Astrocyte (in vitro differentiated cells and primary cell): ENCODE results near the gene KCNJ2. TPM values are rescaled to one million over a fixed set of nuclear protein-coding genes. Genes with fewer than 3 reads are reported as not detected.
A peak's percentile ranks its signal among the peaks of the same experiment; 100 is the strongest.

Experiments used
- DNase-seq: peaks from one replicate; pipeline ENCODE4 v3.0.0-alpha.2; 2010; ENCODE audit warnings: low read depth
- FAIRE-seq: peaks from 2 replicates; lab custom pipeline; 2011; peaks lifted over from hg19 to GRCh38; lab: Jason Lieb, UNC
- H2AFZ ChIP-seq: 2 replicates; pipeline ENCODE4 v1.6.0; 2012; ENCODE audit warnings: low read depth, low read length, inconsistent platforms
- H3K27ac ChIP-seq: 2 replicates; pipeline ENCODE4 v1.5.1; 2011; ENCODE audit warnings: low read depth, low read length, inconsistent platforms
- H3K27me3 ChIP-seq: 2 replicates; pipeline ENCODE4 v1.6.0; 2011; ENCODE audit warnings: low read length, inconsistent platforms; ENCODE audit not compliant: insufficient read depth
- H3K36me3 ChIP-seq: 2 replicates; pipeline ENCODE4 v1.5.1; 2011; ENCODE audit warnings: low read length, inconsistent platforms; ENCODE audit not compliant: insufficient read depth
- H3K4me1 ChIP-seq: 2 replicates; pipeline ENCODE4 v1.5.1; 2011; ENCODE audit warnings: low read length, inconsistent platforms; ENCODE audit not compliant: insufficient read depth
- H3K4me2 ChIP-seq: 2 replicates; pipeline ENCODE4 v1.6.0; 2012; ENCODE audit warnings: low read length, inconsistent platforms
- H3K4me3 ChIP-seq: 2 replicates; pipeline ENCODE4 v1.5.1; 2011; ENCODE audit warnings: low read depth, mild to moderate bottlenecking, low read length, inconsistent platforms; ENCODE audit not compliant: insufficient read depth
- H3K79me2 ChIP-seq: 2 replicates; pipeline ENCODE4 v1.6.0; 2012; ENCODE audit warnings: mild to moderate bottlenecking, low read length, inconsistent platforms; ENCODE audit not compliant: insufficient read depth
- H3K9ac ChIP-seq: 2 replicates; pipeline ENCODE4 v1.6.0; 2012; ENCODE audit warnings: mild to moderate bottlenecking, low read length, inconsistent platforms
- H3K9me3 ChIP-seq: 2 replicates; pipeline ENCODE4 v1.5.1; 2012; ENCODE audit warnings: low read depth, mild to moderate bottlenecking, low read length, inconsistent platforms; ENCODE audit not compliant: insufficient read depth
- H4K20me1 ChIP-seq: 2 replicates; pipeline ENCODE4 v1.6.0; 2012; ENCODE audit warnings: low read length, inconsistent platforms; ENCODE audit not compliant: insufficient read depth
- H3K27ac Mint-ChIP-seq: one replicate; pipeline ENCODE4 v1.8.0; 2021; ENCODE audit warnings: mild to moderate bottlenecking, mixed read lengths; ENCODE audit not compliant: unreplicated experiment
- H3K27me3 Mint-ChIP-seq: one replicate; pipeline ENCODE4 v1.8.0; 2021; ENCODE audit warnings: low read depth, mixed read lengths; ENCODE audit not compliant: unreplicated experiment
- H3K36me3 Mint-ChIP-seq: one replicate; pipeline ENCODE4 v1.8.0; 2021; ENCODE audit warnings: low read depth, mixed read lengths; ENCODE audit not compliant: unreplicated experiment
- H3K4me1 Mint-ChIP-seq: one replicate; pipeline ENCODE4 v1.8.0; 2021; ENCODE audit warnings: low read depth, mixed read lengths; ENCODE audit not compliant: unreplicated experiment
- H3K4me3 Mint-ChIP-seq: one replicate; pipeline ENCODE4 v1.8.0; 2021; ENCODE audit warnings: mild to moderate bottlenecking, moderate library complexity, mixed read lengths; ENCODE audit not compliant: unreplicated experiment
- H3K9me3 Mint-ChIP-seq: one replicate; pipeline ENCODE4 v1.8.0; 2021; ENCODE audit warnings: mild to moderate bottlenecking, mixed read lengths; ENCODE audit not compliant: unreplicated experiment
- CTCF ChIP-seq: IDR thresholded peaks from 2 replicates; pipeline ENCODE4 v1.5.1; 2011; ENCODE audit warnings: low read depth, mild to moderate bottlenecking, inconsistent platforms, low read length, moderate library complexity; ENCODE audit not compliant: insufficient read depth
- EZH2 ChIP-seq: IDR thresholded peaks from 2 replicates; pipeline ENCODE4 v1.6.1; 2012; ENCODE audit warnings: mild to moderate bottlenecking, low read length, inconsistent platforms; ENCODE audit not compliant: insufficient read depth
- total RNA-seq: library from RNA; stranded (reverse); gene quantifications from 2 replicates; pipeline ENCODE4 v1.2.1, GENCODE V29; 2021

Gene KCNJ2
- total RNA-seq, 1 donor from 2014 or later = 10.2 TPM

GRCh38 chr17:70134777-70135176 lies 34.6 kb upstream of the KCNJ2 start:
- Histone ChIP-seq H3K9ac (no peak overlapping the region), H2AFZ (no peak overlapping the region), H3K27ac (no peak overlapping the region), H3K36me3 (no peaks in the 10 kb centered on the region), H3K4me2 (no peak overlapping the region), H3K4me1 (peaks cover 20% of the 10 kb centered on the region), H3K4me3 (no peak overlapping the region), H4K20me1 (no peaks in the 10 kb centered on the region), H3K27me3 (no peaks in the 10 kb centered on the region), H3K79me2 (no peaks in the 10 kb centered on the region), H3K9me3 (no peaks in the 10 kb centered on the region)
- Mint-ChIP-seq H3K4me3 (no peak overlapping the region), H3K9me3 (no peaks in the 10 kb centered on the region), H3K4me1 (peaks cover 17% of the 10 kb centered on the region), H3K27ac (no peak overlapping the region), H3K36me3 (no peaks in the 10 kb centered on the region), H3K27me3 (no peaks in the 10 kb centered on the region)
- TF ChIP-seq EZH2 = no peak
- no peak for TF ChIP-seq CTCF
- DNase-seq (no peak), FAIRE-seq (no peak)

GRCh38 chr17:70136131-70136530 lies 33.2 kb upstream of the KCNJ2 start:
- no peak overlapping the region for H3K27ac Mint-ChIP-seq
- Histone ChIP-seq H2AFZ (no peak overlapping the region), H3K4me1 (peaks cover 20% of the 10 kb centered on the region), H3K4me2 (no peak overlapping the region), H4K20me1 (no peaks in the 10 kb centered on the region), H3K4me3 (no peak overlapping the region), H3K79me2 (no peaks in the 10 kb centered on the region), H3K9me3 (no peaks in the 10 kb centered on the region), H3K27me3 (no peaks in the 10 kb centered on the region), H3K27ac (no peak overlapping the region), H3K36me3 (no peaks in the 10 kb centered on the region), H3K9ac (no peak overlapping the region)
- DNase-seq (no peak), FAIRE-seq (no peak)
- no peaks in the 10 kb centered on the region for H3K9me3 Mint-ChIP-seq
- no peak for TF ChIP-seq CTCF
- no peak for TF ChIP-seq EZH2
- no peak overlapping the region for H3K4me3 Mint-ChIP-seq
- peaks cover 17% of the 10 kb centered on the region for H3K4me1 Mint-ChIP-seq
- no peaks in the 10 kb centered on the region for H3K27me3 Mint-ChIP-seq
- H3K36me3 Mint-ChIP-seq = no peaks in the 10 kb centered on the region

- Mint-ChIP-seq H3K4me1 (peaks cover 17% of the 10 kb centered on the region), H3K27me3 (no peaks in the 10 kb centered on the region), H3K4me3 (no peak overlapping the region), H3K9me3 (no peaks in the 10 kb centered on the region), H3K36me3 (no peaks in the 10 kb centered on the region), H3K27ac (peak overlapping the region; percentile 73)
- no peaks in the 10 kb centered on the region for H3K79me2 ChIP-seq
- TF ChIP-seq CTCF (no peak), EZH2 (no peak)
- peak overlapping the region; percentile 40 for H3K4me3 ChIP-seq
- H4K20me1 ChIP-seq = no peaks in the 10 kb centered on the region
- H3K9ac ChIP-seq = peak overlapping the region; percentile 72
- H2AFZ ChIP-seq = peak overlapping the region; percentile 45
- peak overlapping the region; percentile 66 for H3K27ac ChIP-seq
- FAIRE-seq (no peak), DNase-seq (peak; percentile 97)
- peaks cover 20% of the 10 kb centered on the region for H3K4me1 ChIP-seq
- H3K36me3 ChIP-seq = no peaks in the 10 kb centered on the region
- H3K27me3 ChIP-seq = no peaks in the 10 kb centered on the region
- H3K9me3 ChIP-seq = no peaks in the 10 kb centered on the region
- peak overlapping the region; percentile 81 for H3K4me2 ChIP-seq
These were observed 31.7 kb upstream of the KCNJ2 start for GRCh38 chr17:70137451-70138230.
